Measurements from ENCODE around the gene NAV3. TPM values are rescaled to one million over a fixed set of nuclear protein-coding genes. Genes with fewer than 3 reads are reported as not detected.

NAV3 gene
- total and polyA plus RNA-seq, 5 experiments from 2014 or later = not detected

- Mint-ChIP-seq H3K27me3 (no peaks in the 10 kb centered on the region), H3K27ac (no peak overlapping the region), H3K36me3 (no peaks in the 10 kb centered on the region), H3K4me1 (no peaks in the 10 kb centered on the region), H3K9me3 (peaks cover 0 to 15% (median 4%) of the 10 kb centered on the region in 9 donors), H3K4me3 (no peak overlapping the region)
- DNase-seq (no peak), ATAC-seq (no peak)
- POLR2A ChIA-PET = no interaction called here
These were observed 149.0 kb downstream of the NAV3 start for GRCh38 chr12:77979597-77980250.

GRCh38 chr12:77980782-77981181, 150.1 kb downstream of the NAV3 start:
- Mint-ChIP-seq H3K27me3 (no peaks in the 10 kb centered on the region), H3K36me3 (no peaks in the 10 kb centered on the region), H3K27ac (no peak overlapping the region), H3K9me3 (peaks cover 0 to 9% (median 4%) of the 10 kb centered on the region in 9 donors), H3K4me3 (no peak overlapping the region), H3K4me1 (no peaks in the 10 kb centered on the region)
- ATAC-seq (no peak), DNase-seq (no peak)
- POLR2A ChIA-PET = no interaction called here

- ATAC-seq (no peak), DNase-seq (no peak)
- POLR2A ChIA-PET = no interaction called here
- peaks cover 0 to 7% (median 0%) of the 10 kb centered on the region in 9 donors for H3K9me3 Mint-ChIP-seq
- no peaks in the 10 kb centered on the region for H3K27me3 Mint-ChIP-seq
- no peak overlapping the region for H3K27ac Mint-ChIP-seq
- H3K4me3 Mint-ChIP-seq = no peak overlapping the region
- no peaks in the 10 kb centered on the region for H3K4me1 Mint-ChIP-seq
- H3K36me3 Mint-ChIP-seq = no peaks in the 10 kb centered on the region
These were observed 153.2 kb downstream of the NAV3 start for GRCh38 chr12:77983859-77984258.

GRCh38 chr12:77992760-77993159, 162.1 kb downstream of the NAV3 start:
- Mint-ChIP-seq H3K27ac (no peak overlapping the region), H3K4me3 (no peak overlapping the region), H3K36me3 (no peaks in the 10 kb centered on the region), H3K4me1 (no peaks in the 10 kb centered on the region), H3K27me3 (no peaks in the 10 kb centered on the region), H3K9me3 (peaks cover 0 to 23% (median 0%) of the 10 kb centered on the region in 9 donors)
- no peak for DNase-seq
- POLR2A ChIA-PET = no interaction called here
- no peak for ATAC-seq

- no peak for DNase-seq
- no peak for ATAC-seq
- peaks cover 0 to 19% (median 0%) of the 10 kb centered on the region in 9 donors for H3K9me3 Mint-ChIP-seq
- no peaks in the 10 kb centered on the region for H3K4me1 Mint-ChIP-seq
- H3K36me3 Mint-ChIP-seq = no peaks in the 10 kb centered on the region
- H3K27ac Mint-ChIP-seq = no peak overlapping the region
- H3K27me3 Mint-ChIP-seq = no peaks in the 10 kb centered on the region
- no peak overlapping the region for H3K4me3 Mint-ChIP-seq
- POLR2A ChIA-PET = no interaction called here
These were observed 163.0 kb downstream of the NAV3 start for GRCh38 chr12:77993658-77994057.

- no peaks in the 10 kb centered on the region for H3K27me3 Mint-ChIP-seq
- H3K4me1 Mint-ChIP-seq = peaks cover 0 to 5% (median 0%) of the 10 kb centered on the region in 4 donors
- no peaks in the 10 kb centered on the region for H3K36me3 Mint-ChIP-seq
- ATAC-seq (no peak), DNase-seq (no peak)
- POLR2A ChIA-PET = no interaction called here
- peaks cover 0 to 17% (median 0%) of the 10 kb centered on the region in 9 donors for H3K9me3 Mint-ChIP-seq
- no peak overlapping the region for H3K4me3 Mint-ChIP-seq
- H3K27ac Mint-ChIP-seq = no peak overlapping the region
These were observed 164.9 kb downstream of the NAV3 start for GRCh38 chr12:77995436-77996167.

GRCh38 chr12:77996670-77997069, 166.0 kb downstream of the NAV3 start:
- Mint-ChIP-seq H3K27ac (no peak overlapping the region), H3K9me3 (peaks cover 0 to 17% (median 0%) of the 10 kb centered on the region in 9 donors), H3K27me3 (no peaks in the 10 kb centered on the region), H3K4me1 (peaks cover 0 to 5% (median 0%) of the 10 kb centered on the region in 4 donors), H3K4me3 (no peak overlapping the region), H3K36me3 (no peaks in the 10 kb centered on the region)
- POLR2A ChIA-PET = no interaction called here
- ATAC-seq (no peak), DNase-seq (no peak)

GRCh38 chr12:77998236-77998786, 167.6 kb downstream of the NAV3 start:
- Mint-ChIP-seq H3K9me3 (peaks cover 0 to 6% (median 0%) of the 10 kb centered on the region in 9 donors), H3K4me1 (peaks cover 0 to 5% (median 0%) of the 10 kb centered on the region in 4 donors), H3K4me3 (no peak overlapping the region), H3K27me3 (no peaks in the 10 kb centered on the region), H3K27ac (no peak overlapping the region), H3K36me3 (no peaks in the 10 kb centered on the region)
- DNase-seq (no peak), ATAC-seq (no peak)
- POLR2A ChIA-PET = no interaction called here

GRCh38 chr12:77999074-77999715, 168.5 kb downstream of the NAV3 start:
- H3K27me3 Mint-ChIP-seq = no peaks in the 10 kb centered on the region
- H3K36me3 Mint-ChIP-seq = no peaks in the 10 kb centered on the region
- peaks cover 0 to 5% (median 0%) of the 10 kb centered on the region in 4 donors for H3K4me1 Mint-ChIP-seq
- POLR2A ChIA-PET = no interaction called here
- no peak for DNase-seq
- H3K27ac Mint-ChIP-seq = no peak overlapping the region
- peaks cover 0 to 7% (median 0%) of the 10 kb centered on the region in 9 donors for H3K9me3 Mint-ChIP-seq
- ATAC-seq = no peak
- no peak overlapping the region for H3K4me3 Mint-ChIP-seq

- H3K9me3 Mint-ChIP-seq = peaks cover 0 to 12% (median 0%) of the 10 kb centered on the region in 9 donors
- no peak for ATAC-seq
- H3K36me3 Mint-ChIP-seq = no peaks in the 10 kb centered on the region
- H3K4me3 Mint-ChIP-seq = no peak overlapping the region
- H3K27me3 Mint-ChIP-seq = no peaks in the 10 kb centered on the region
- H3K27ac Mint-ChIP-seq = no peak overlapping the region
- POLR2A ChIA-PET = interaction anchor here (0.6 kb wide), 1 partner anchor 135 kb away, joined by 3 read pairs; no protein-coding TSS in a partner anchor
- no peak for DNase-seq
- H3K4me1 Mint-ChIP-seq = peaks cover 0 to 5% (median 0%) of the 10 kb centered on the region in 4 donors
These were observed 172.2 kb downstream of the NAV3 start for GRCh38 chr12:78002878-78003277.

GRCh38 chr12:78004249-78005093, 173.8 kb downstream of the NAV3 start:
- POLR2A ChIA-PET = no interaction called here
- Mint-ChIP-seq H3K4me1 (no peaks in the 10 kb centered on the region), H3K4me3 (no peak overlapping the region), H3K27ac (no peak overlapping the region), H3K36me3 (no peaks in the 10 kb centered on the region), H3K27me3 (no peaks in the 10 kb centered on the region), H3K9me3 (peaks cover 0 to 12% (median 0%) of the 10 kb centered on the region in 9 donors)
- no peak for DNase-seq
- ATAC-seq = no peak

- no peak for DNase-seq
- no peaks in the 10 kb centered on the region for H3K4me1 Mint-ChIP-seq
- H3K36me3 Mint-ChIP-seq = no peaks in the 10 kb centered on the region
- no peaks in the 10 kb centered on the region for H3K27me3 Mint-ChIP-seq
- no peak for ATAC-seq
- no peak overlapping the region for H3K27ac Mint-ChIP-seq
- peaks cover 0 to 12% (median 0%) of the 10 kb centered on the region in 9 donors for H3K9me3 Mint-ChIP-seq
- H3K4me3 Mint-ChIP-seq = no peak overlapping the region
- POLR2A ChIA-PET = no interaction called here
These were observed 174.4 kb downstream of the NAV3 start for GRCh38 chr12:78005094-78005492.

All from naive thymus-derived CD8-positive, alpha-beta T cell (primary cell).